Amniotic epithelial cell (primary cell): ENCODE measurements around the gene TIFAB.

Experiments used
- DNase-seq: peaks from one replicate; pipeline ENCODE4 v3.0.0-alpha.2; 2010; ENCODE audit warnings: low read depth

The TIFAB gene

GRCh38 chr5:135458356-135458755, 6.2 kb upstream of the TIFAB start:
- no peak for DNase-seq

- DNase-seq, result peak; percentile 43
Measured at GRCh38 chr5:135457424-135458071, 5.4 kb upstream of the TIFAB start.

- peak; percentile 86 for DNase-seq
Measured at GRCh38 chr5:135456238-135457099, 4.3 kb upstream of the TIFAB start.

GRCh38 chr5:135455876-135456237, 3.7 kb upstream of the TIFAB start:
- no peak for DNase-seq

GRCh38 chr5:135454946-135455345, 2.8 kb upstream of the TIFAB start:
- DNase-seq, result no peak

- no peak for DNase-seq
Measured at GRCh38 chr5:135453613-135454012, 1.5 kb upstream of the TIFAB start.

GRCh38 chr5:135451581-135452320, 400 bp downstream of the TIFAB start:
- no peak for DNase-seq

- DNase-seq, result no peak
Measured at GRCh38 chr5:135450952-135451351, 1.2 kb downstream of the TIFAB start.

- no peak for DNase-seq
Measured at GRCh38 chr5:135450336-135450735, 1.8 kb downstream of the TIFAB start.

- DNase-seq, result no peak
Measured at GRCh38 chr5:135449644-135450043, 2.5 kb downstream of the TIFAB start.

- peak; percentile 81 for DNase-seq
Measured at GRCh38 chr5:135448791-135449507, 3.2 kb downstream of the TIFAB start.

- peak; percentile 46 for DNase-seq
Measured at GRCh38 chr5:135448071-135448739, 3.9 kb downstream of the TIFAB start.

- no peak for DNase-seq
Measured at GRCh38 chr5:135447298-135447929, 4.7 kb downstream of the TIFAB start, which contains the start of gene DCANP1. TSS of gene DCANP1 (minus strand) at chr5:135447348. CDS start at chr5:135447108, 240 bp downstream.

- DNase-seq, result no peak
Measured at GRCh38 chr5:135446615-135447014, 5.5 kb downstream of the TIFAB start.

GRCh38 chr5:135446206-135446605, 5.9 kb downstream of the TIFAB start:
- no peak for DNase-seq

GRCh38 chr5:135445306-135445985, 6.7 kb downstream of the TIFAB start:
- no peak for DNase-seq

GRCh38 chr5:135444881-135445280, 7.3 kb downstream of the TIFAB start:
- DNase-seq, result no peak

- no peak for DNase-seq
Measured at GRCh38 chr5:135444360-135444759, 7.8 kb downstream of the TIFAB start.

GRCh38 chr5:135443161-135443960, 8.8 kb downstream of the TIFAB start:
- DNase-seq, result no peak
